Stimulated activated CD8-positive, alpha-beta memory T cell treated with anti-CD3 and anti-CD28 coated beads, Interleukin-4, amount 100 ng/mL, for 1 hour (primary cell): Measurements from ENCODE around the gene TPGS2.

Experiments used
- DNase-seq, 2 donors: peaks; one replicate each; pipeline ENCODE4 v3.0.0-alpha.2; 2020; ENCODE audit warnings: low read depth in 2 of 2, low spot score in 1 of 2

TPGS2 gene

DNA sequence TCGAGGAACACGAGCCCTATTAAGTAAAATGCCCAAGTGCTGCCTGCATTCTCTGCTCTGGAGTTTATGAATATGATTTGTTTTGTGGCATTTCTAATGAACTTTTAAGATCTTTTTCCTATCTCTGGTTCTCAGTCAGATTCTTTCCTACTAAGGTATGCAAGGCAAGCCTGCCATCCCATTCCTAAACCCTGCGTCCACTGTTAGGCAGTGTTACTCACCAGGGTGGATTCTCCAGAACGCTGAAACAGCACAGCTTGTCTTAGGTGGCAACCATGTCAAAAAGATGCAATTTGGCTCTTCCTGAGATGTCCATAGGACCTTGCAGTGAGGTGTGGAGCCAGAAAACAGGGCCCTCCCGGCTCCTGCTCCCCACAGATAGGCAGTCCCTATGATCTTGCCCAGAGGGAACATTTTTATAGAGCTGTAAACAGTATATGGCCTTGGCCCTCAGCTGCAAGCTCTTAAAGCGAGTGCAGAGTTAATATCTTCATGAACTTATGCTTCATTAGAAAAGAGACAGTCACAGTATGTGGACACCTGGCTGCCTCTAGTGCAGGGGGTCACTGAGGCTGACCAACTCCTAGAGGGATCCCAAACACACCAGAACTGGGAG is 84.4 kb downstream of the TPGS2 start:
- DNase-seq = no peak
